G401 (cell line): Measurements from ENCODE around the gene MTCH2. TPM values are rescaled to one million over a fixed set of nuclear protein-coding genes. Genes with fewer than 3 reads are reported as not detected.
"Not testable (repeated sequence)": the region's sequence is repeated elsewhere in the genome, so short reads cannot be mapped to it uniquely, and the experiment has no call there.

Source experiments
- DNase-seq: peaks from one replicate; pipeline ENCODE4 v3.0.0-alpha.2; 2015; ENCODE audit warnings: low spot score
- in situ Hi-C: cut with HindIII; loops from 2 replicates; pipeline ENCODE4 v1.10.0; 2016; ENCODE audit warnings: low sequenced_read_pairs, mixed read lengths
- total RNA-seq: library from RNA; depleted of rRNA; stranded (reverse); fragments of >200 nt; shearing (Covaris generic); gene quantifications from 2 replicates; pipeline ENCODE4 v1.2.3, GENCODE V29; 2014; rRNA removed

MTCH2 gene
- 29.0 and 33.2 TPM in 2 replicates for total RNA-seq

DNA sequence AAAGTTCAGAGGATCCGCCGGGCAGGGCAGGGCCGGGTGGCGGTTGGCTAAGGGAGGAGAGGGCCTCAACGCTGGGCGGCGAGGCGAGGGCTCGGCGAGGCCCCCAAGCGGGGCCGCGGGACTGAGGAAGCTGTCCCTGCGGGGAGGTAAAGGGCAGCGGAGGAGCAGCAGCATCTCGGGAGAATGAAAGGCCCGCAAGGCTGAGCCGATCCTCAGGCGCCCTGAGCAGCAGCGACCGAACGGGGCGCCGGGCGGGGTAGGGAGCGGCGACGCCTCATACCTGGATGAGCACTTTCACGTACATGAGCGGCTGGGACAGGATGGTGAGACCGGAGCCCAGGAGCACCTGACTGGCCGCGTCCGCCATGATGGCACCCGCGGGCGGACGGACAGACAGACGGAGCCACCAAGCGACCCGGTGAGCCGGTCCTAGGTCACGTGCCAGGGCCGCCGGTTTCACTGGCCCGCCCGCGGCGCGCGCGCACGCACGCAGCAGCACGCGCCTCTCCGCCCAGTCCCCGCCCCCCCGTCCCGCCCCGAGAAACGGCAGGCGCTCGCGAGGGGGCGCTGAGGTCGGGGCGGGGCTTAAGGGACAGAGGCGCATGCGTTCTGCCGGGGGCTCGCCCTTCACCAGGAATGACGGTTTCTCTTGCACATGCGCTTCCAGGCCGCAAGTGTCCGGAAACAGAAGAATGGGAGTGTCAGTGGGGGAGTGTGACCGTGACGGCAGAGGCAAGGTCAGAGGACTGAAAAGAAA lies at the start of gene MTCH2:
Gene MTCH2, minus strand, starts transcription at position 461 of the 757 bp plus-strand sequence. Its CDS starts 94 bp downstream, at position 367.
- DNase-seq = peak; percentile 97
- in situ Hi-C loops = no loop called here

DNA sequence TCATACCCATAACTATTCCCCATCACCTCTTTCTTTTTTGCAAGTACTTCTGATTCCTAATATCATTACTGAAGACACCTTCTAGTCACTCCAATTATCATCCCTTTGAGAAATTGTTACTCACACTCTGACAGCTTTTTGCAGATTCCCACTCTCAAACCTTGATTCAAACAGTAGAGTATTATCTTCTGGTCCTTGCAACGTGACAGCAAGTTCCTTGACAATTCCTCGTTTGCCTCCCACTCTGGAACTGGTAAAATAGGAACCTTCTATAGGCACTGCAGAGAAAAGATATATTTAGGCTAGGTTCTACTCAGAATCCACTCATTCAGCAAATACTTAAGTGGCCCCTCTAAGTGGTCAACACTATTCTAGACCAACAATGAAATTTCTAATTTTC lies 49.6 kb upstream of the MTCH2 start:
- no peak for DNase-seq
- in situ Hi-C loops = no loop called here

DNA sequence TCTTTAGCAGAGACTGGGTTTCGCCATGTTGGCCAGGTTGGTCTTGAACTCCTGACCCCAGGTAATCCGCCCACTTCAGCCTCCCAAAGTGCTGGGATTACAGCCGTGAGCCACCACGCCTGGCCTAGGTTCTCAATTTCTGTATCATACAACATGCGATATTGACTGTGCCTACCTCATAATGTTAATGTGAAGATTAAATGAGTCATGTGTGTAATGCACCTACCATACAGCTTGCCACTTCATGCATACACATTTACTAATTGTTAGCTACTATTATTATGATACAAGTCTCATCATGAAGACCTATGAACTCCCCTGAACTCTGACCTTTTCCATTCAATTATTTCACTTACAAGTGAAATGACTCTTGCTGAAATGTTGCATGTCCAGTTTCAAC lies 47.1 kb upstream of the MTCH2 start:
- no peak for DNase-seq
- in situ Hi-C loops = no loop called here

DNA sequence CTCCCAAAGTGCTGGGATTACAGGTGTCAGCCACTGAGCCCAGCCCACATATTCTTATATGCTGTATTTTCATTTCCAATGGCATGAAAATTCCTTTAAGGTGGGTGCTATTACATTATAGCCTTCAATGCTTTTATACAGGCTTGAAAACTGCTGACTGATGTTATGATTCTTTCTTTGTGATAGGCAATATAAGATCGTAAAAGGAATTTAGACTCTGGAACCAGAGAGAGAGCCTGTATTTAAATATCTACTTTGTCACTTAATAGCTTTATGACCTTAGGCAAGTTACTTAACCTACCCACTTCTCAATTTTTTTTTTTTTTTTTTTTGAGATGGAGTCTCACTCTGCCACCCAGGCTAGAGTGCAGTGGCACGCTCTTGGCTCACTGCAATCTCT lies 46.6 kb upstream of the MTCH2 start:
- in situ Hi-C loops = no loop called here

GRCh38 chr11:47688111-47688510 lies 45.8 kb upstream of the MTCH2 start:
- in situ Hi-C loops = no loop called here
- no peak for DNase-seq

More for the DNA sequence above, 46.6 kb upstream of the MTCH2 start:
- DNase-seq = no peak

DNA sequence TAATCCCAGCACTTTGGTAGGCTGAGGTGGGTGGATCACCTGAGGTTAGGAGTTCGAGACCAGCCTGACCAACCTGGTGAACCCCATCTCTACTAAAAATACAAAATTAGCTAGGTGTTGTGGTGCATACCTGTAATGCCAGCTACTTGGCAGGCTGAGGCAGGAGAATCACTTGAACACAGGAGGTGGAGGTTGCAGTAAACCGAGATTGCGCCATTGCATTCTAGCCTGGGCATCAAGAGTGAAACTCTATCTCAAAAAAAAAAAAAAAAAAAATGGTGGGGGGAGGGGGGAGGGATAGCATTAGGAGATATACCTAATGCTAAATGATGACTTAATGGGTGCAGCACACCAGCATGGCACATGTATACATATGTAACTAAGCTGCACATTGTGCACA lies 44.3 kb upstream of the MTCH2 start:
- in situ Hi-C loops, DNase-seq: not testable (repeated sequence)

- DNase-seq = no peak
Measured at GRCh38 chr11:47686151-47686550, 43.8 kb upstream of the MTCH2 start.

GRCh38 chr11:47675851-47676250 lies 33.5 kb upstream of the MTCH2 start:
- in situ Hi-C loops = no loop called here

More at GRCh38 chr11:47686151-47686550, 43.8 kb upstream of the MTCH2 start:
- in situ Hi-C loops = no loop called here

DNA sequence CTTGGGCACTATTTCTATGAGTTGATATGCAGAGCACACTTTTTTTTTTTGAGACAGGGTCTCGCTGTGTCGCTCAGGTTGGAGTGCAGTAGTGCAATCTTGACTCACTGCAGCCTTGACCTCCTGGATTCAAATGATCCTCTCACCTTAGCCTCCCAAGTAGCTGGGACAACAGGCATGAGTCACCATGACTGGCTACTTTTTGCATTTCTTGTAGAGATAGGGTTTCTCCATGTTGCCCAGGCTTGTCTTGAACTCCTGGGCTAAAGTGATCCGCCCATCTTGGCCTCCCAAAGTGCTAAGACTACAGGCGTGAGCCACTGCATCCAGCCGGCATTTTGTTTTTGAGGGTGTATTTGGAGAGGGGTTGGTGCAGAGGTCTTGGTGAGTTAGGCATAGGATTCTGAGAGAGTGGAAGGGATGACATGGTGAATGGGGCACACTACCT lies 29.9 kb upstream of the MTCH2 start:
- in situ Hi-C loops = no loop called here
- DNase-seq = no peak

More at GRCh38 chr11:47675851-47676250, 33.5 kb upstream of the MTCH2 start:
- no peak for DNase-seq

DNA sequence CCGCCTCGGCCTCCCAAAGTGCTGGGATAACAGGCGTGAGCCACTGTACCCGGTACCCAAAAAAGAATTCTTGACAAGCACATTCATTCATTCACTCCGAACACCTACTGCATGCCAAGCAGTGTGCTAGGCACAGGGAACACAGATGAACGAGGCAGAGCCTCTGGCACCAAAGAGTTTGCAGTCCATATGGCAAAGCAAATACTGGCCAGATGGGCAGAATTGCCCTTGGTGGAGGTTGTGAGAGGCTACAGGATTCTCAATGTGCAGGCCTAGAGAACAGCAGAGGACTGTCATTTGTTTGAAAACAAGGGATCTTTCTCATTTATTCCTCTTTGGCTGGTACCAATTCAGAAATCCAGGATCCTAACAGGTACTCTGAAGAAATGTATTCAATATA lies 27.5 kb upstream of the MTCH2 start:
- in situ Hi-C loops = no loop called here
- peak; percentile 93 for DNase-seq

GRCh38 chr11:47668665-47669064 lies 26.3 kb upstream of the MTCH2 start:
- DNase-seq = no peak
- in situ Hi-C loops = no loop called here

DNA sequence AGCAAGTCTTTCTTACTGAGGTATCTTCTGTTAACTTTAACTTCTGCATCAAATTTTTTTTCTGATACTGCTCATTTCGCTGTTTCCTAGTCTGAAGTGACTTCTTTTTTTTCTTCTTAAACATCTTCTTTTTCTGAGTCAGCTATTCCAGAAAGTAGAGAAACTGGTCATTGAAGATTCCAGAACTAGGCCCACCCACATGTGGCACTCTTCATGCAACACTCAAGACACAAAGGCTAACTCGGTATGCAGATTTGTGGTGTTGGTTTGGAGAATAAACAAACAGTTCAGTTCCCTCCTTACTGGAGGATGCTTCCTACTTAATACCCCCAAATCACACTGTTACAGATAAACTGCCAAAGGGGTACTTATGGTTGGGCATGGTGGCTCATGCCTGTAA lies 25.2 kb upstream of the MTCH2 start:
- in situ Hi-C loops = no loop called here
- no peak for DNase-seq

GRCh38 chr11:47667135-47667534 lies 24.8 kb upstream of the MTCH2 start:
- DNase-seq = peak; percentile 47

GRCh38 chr11:47664936-47665335 lies 22.6 kb upstream of the MTCH2 start:
- DNase-seq, in situ Hi-C loops: not testable (repeated sequence)

More at GRCh38 chr11:47667135-47667534, 24.8 kb upstream of the MTCH2 start:
- in situ Hi-C loops = no loop called here

- no peak for DNase-seq
- in situ Hi-C loops = no loop called here
Measured at GRCh38 chr11:47661245-47661644, 18.9 kb upstream of the MTCH2 start.

DNA sequence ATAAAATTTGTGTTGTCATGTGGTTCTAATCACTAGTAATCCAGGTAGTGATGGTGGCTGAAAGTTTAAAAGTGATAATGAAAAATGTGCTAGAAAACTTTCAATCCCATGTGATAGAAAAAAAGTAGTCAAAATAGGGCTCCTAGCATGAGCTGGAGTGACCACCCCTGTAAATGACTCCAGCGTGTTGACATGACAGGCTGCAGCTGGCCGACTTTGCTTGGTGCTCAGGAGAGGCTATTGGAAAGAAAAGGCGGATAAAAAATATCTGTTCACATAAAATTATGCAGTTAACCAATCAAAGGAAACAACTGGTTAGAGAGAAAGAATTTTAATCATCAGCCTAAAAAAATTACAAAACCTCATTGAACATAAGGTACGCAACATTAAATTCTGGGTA lies 16.9 kb upstream of the MTCH2 start:
- DNase-seq = no peak
- in situ Hi-C loops = no loop called here

- in situ Hi-C loops = no loop called here
- DNase-seq = peak; percentile 98
Measured at GRCh38 chr11:47656260-47656885, 14.0 kb upstream of the MTCH2 start.

DNA sequence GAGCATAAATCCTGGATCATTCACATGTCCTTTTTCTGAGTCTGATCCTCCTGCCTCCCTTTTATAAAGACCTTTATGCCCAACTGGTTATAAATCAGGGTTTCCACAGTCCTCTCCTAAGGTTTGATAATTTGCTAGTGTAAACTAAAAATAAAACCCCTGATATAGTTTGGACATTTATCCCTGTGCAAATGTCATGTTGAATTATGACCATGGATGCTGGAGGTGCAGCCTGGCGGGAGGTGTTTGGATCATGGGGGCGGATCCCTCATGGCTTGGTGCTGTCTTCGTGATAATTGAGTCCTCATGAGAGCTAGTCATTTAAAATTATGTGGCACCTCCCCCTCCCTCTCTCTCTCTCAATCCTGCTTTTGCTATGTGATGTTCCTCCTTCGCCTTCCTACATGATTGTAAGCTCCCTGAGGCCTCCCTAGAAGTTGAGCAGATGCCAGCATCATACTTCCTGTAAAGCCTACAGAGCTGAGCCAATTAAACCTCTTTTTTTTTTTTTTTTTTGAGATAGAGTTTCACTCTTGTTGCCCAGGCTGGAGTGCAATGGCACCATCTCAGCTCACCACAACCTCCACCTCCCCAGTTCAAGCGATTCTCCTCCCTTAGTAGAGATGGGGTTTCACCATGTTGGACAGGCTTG lies 9.6 kb upstream of the MTCH2 start:
- in situ Hi-C loops = no loop called here
- no peak for DNase-seq

DNA sequence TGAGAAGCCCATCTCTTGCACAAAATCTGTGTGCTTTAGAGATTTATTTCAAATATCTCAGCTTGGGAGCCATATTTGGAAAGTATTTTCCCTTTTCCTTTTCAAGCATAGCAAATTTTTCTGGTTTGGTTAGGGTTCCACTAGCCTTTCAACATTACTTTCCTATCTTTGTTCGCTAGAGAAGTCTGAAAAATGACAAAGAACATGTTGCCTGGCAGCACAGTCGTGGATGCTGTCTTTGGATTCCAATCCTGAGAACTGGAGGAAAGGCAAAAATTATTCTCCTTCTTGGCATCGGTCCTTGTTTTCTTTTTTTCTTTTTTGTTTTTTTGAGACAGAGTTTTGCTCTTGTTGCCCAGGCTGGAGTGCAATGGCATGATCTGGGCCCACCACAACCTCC lies 6.9 kb upstream of the MTCH2 start:
- in situ Hi-C loops = no loop called here
- DNase-seq = no peak

GRCh38 chr11:47646019-47646418 lies 3.7 kb upstream of the MTCH2 start:
- in situ Hi-C loops = no loop called here
- DNase-seq = no peak
